GM23248 (cell line): Measurements from ENCODE around the gene MPHOSPH6.

Source experiments
- EZH2 ChIP-seq: fragments of 200-600 bp; sonication (generic); IDR thresholded peaks from 2 replicates; pipeline ENCODE4 v1.6.1; 2018; ENCODE audit warnings: antibody characterized with exemption, mild to moderate bottlenecking; ENCODE audit not compliant: insufficient read depth, poor library complexity, severe bottlenecking
- EZH2phosphoT487 ChIP-seq: fragments of 200-600 bp; sonication (generic); IDR thresholded peaks from 2 replicates; pipeline ENCODE4 v1.6.1; 2018; ENCODE audit warnings: antibody characterized with exemption, moderate library complexity, mild to moderate bottlenecking, low read depth; ENCODE audit not compliant: insufficient read depth

DNA sequence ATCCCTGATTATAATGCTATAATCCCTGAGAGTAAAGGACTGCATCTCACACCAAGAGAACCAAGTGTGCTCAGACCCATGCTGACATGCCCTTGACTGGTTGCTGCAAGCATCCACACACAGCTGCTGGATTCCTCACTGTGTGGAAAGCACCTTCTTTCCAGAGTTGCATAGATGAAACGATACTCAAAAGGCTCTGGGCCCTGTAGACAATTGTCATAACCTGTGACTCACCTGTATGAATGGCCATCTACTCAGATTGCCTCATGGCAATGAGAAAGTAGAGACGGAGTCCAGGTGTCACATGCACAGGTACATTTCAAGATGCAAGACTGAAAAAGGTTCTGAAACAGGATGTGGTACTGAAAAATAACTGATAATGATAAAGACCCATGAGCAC lies 58.1 kb downstream of the MPHOSPH6 start:
- TF ChIP-seq EZH2phosphoT487 (no peak), EZH2 (no peak)
